B cell (primary cell): ENCODE measurements around the gene PCDH1.

Experiments used
- CTCF ChIP-seq: fragments of 200-600 bp; IDR thresholded peaks from one replicate; pipeline ENCODE4 v1.8.0; 2022; ENCODE audit warnings: antibody characterized with exemption, mild to moderate bottlenecking
- EZH2 ChIP-seq: IDR thresholded peaks from 2 replicates; pipeline ENCODE4 v1.6.1; 2012; ENCODE audit warnings: borderline replicate concordance, low read depth, mild to moderate bottlenecking, moderate library complexity, low read length; ENCODE audit not compliant: insufficient read depth, poor library complexity, severe bottlenecking

- no peak for TF ChIP-seq EZH2
- TF ChIP-seq CTCF, result no peak
These were observed 6.3 kb downstream of the PCDH1 start for GRCh38 chr5:141871870-141872269.
